MM.1S (cell line): ENCODE data around the gene KRT80.

Source experiments
- DNase-seq: peaks from one replicate; pipeline ENCODE4 v3.0.0-alpha.2; 2015
- H2AFZ ChIP-seq: fragments of 300-600 bp; sonication (generic); 2 replicates; pipeline ENCODE4 v1.6.0; 2016; ENCODE audit warnings: antibody characterized with exemption, low read length
- H3F3A ChIP-seq: fragments of 300-600 bp; sonication (generic); 2 replicates; pipeline ENCODE4 v1.6.1; 2016; ENCODE audit warnings: mild to moderate bottlenecking, antibody characterized with exemption, low read length, moderate library complexity, mixed read lengths; ENCODE audit not compliant: insufficient read depth
- H3K27ac ChIP-seq: fragments of 300-600 bp; sonication (generic); 2 replicates; pipeline ENCODE4 v1.5.1; 2016; ENCODE audit warnings: mild to moderate bottlenecking, low read length
- H3K27me3 ChIP-seq: fragments of 300-600 bp; sonication (generic); replicated peaks from 2 replicates; pipeline ENCODE4 v1.6.0; 2016; ENCODE audit warnings: low read length; ENCODE audit not compliant: insufficient read depth
- H3K36me3 ChIP-seq: fragments of 300-600 bp; sonication (generic); replicated peaks from 2 replicates; pipeline ENCODE4 v1.6.1; 2016; ENCODE audit warnings: mild to moderate bottlenecking, low read length, mixed read lengths; ENCODE audit not compliant: insufficient read depth
- H3K4me1 ChIP-seq: fragments of 300-600 bp; sonication (generic); 2 replicates; pipeline ENCODE4 v1.6.1; 2016; ENCODE audit warnings: low read length, mixed read lengths
- H3K4me2 ChIP-seq: fragments of 300-600 bp; sonication (generic); 2 replicates; pipeline ENCODE4 v1.6.0; 2016; ENCODE audit warnings: low read depth, low read length
- H3K4me3 ChIP-seq: fragments of 300-600 bp; sonication (generic); 2 replicates; pipeline ENCODE4 v1.5.1; 2016; ENCODE audit warnings: low read length, mixed read lengths
- H3K79me2 ChIP-seq: fragments of 300-600 bp; sonication (generic); 2 replicates; pipeline ENCODE4 v1.6.1; 2016; ENCODE audit warnings: mixed run types, low read length, mixed read lengths
- H3K9ac ChIP-seq: fragments of 300-600 bp; sonication (generic); 2 replicates; pipeline ENCODE4 v1.6.1; 2016; ENCODE audit warnings: low read length, mixed read lengths
- H3K9me2 ChIP-seq: fragments of 300-600 bp; sonication (generic); replicated peaks from 2 replicates; pipeline ENCODE4 v1.6.1; 2016; ENCODE audit warnings: mild to moderate bottlenecking, low read length, mixed read lengths; ENCODE audit not compliant: insufficient read depth
- H3K9me3 ChIP-seq: fragments of 300-600 bp; sonication (generic); replicated peaks from 2 replicates; pipeline ENCODE4 v1.6.1; 2016; ENCODE audit warnings: mild to moderate bottlenecking, low read length, mixed read lengths; ENCODE audit not compliant: insufficient read depth
- H4K20me1 ChIP-seq: fragments of 300-600 bp; sonication (generic); 2 replicates; pipeline ENCODE4 v1.6.1; 2016; ENCODE audit warnings: mild to moderate bottlenecking, low read length, moderate library complexity, mixed read lengths; ENCODE audit not compliant: insufficient read depth
- EZH2 ChIP-seq: fragments of 300-600 bp; sonication (generic); optimal IDR thresholded peaks from 2 replicates; pipeline ENCODE3; 2017; ENCODE audit warnings: low read depth, mild to moderate bottlenecking, antibody characterized with exemption, low read length, mixed read lengths
- EZH2phosphoT487 ChIP-seq: fragments of 300-600 bp; sonication (generic); IDR thresholded peaks from 2 replicates; pipeline ENCODE4 v1.6.1; 2018; ENCODE audit warnings: antibody characterized with exemption, low read length
- TF ChIP-seq, protein P1 (sequence below): fragments of 300-600 bp; sonication (generic); IDR thresholded peaks from 2 replicates; pipeline ENCODE4 v1.5.1; 2016; ENCODE audit warnings: antibody characterized with exemption, low read length, mixed read lengths

KRT80 gene

DNA sequence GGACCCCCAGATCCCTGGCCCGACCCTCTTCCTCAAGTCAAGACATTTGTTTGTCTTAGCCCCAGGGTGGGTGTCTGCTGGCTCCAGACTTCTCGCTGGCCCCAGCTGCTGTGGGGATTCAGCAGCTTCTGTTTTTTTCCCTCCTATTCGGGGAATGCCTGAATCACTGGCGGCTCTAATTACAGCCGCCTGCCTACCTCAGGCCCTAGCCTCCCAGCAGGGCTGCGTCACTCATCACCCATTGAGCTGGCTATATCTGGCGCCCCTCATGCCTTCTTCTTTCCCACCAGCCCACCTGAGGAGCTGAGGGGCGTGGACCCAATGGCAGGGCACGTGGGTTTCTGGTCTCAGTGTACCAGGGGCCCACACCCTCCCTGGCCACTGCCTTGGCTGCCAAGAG lies 10.1 kb downstream of the KRT80 start:
- Histone ChIP-seq H3K27ac (no peak overlapping the region), H3K9me2 (no peaks in the 10 kb centered on the region), H3K4me3 (no peak overlapping the region), H3F3A (no peaks in the 10 kb centered on the region), H2AFZ (no peak overlapping the region), H3K4me2 (no peak overlapping the region), H4K20me1 (no peaks in the 10 kb centered on the region), H3K4me1 (0 out of 2 replicates have a peak, but pooled peaks cover 4% of the 10 kb centered on the region), H3K9me3 (no peaks in the 10 kb centered on the region), H3K79me2 (no peaks in the 10 kb centered on the region), H3K36me3 (no peaks in the 10 kb centered on the region), H3K27me3 (peaks cover 34% of the 10 kb centered on the region; the same call in 1 of the 2 replicates), H3K9ac (no peak overlapping the region)
- TF ChIP-seq, protein P1, sequence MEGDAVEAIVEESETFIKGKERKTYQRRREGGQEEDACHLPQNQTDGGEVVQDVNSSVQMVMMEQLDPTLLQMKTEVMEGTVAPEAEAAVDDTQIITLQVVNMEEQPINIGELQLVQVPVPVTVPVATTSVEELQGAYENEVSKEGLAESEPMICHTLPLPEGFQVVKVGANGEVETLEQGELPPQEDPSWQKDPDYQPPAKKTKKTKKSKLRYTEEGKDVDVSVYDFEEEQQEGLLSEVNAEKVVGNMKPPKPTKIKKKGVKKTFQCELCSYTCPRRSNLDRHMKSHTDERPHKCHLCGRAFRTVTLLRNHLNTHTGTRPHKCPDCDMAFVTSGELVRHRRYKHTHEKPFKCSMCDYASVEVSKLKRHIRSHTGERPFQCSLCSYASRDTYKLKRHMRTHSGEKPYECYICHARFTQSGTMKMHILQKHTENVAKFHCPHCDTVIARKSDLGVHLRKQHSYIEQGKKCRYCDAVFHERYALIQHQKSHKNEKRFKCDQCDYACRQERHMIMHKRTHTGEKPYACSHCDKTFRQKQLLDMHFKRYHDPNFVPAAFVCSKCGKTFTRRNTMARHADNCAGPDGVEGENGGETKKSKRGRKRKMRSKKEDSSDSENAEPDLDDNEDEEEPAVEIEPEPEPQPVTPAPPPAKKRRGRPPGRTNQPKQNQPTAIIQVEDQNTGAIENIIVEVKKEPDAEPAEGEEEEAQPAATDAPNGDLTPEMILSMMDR: no peak
- TF ChIP-seq EZH2: no peak
- no peak for TF ChIP-seq EZH2phosphoT487
- DNase-seq: no peak

DNA sequence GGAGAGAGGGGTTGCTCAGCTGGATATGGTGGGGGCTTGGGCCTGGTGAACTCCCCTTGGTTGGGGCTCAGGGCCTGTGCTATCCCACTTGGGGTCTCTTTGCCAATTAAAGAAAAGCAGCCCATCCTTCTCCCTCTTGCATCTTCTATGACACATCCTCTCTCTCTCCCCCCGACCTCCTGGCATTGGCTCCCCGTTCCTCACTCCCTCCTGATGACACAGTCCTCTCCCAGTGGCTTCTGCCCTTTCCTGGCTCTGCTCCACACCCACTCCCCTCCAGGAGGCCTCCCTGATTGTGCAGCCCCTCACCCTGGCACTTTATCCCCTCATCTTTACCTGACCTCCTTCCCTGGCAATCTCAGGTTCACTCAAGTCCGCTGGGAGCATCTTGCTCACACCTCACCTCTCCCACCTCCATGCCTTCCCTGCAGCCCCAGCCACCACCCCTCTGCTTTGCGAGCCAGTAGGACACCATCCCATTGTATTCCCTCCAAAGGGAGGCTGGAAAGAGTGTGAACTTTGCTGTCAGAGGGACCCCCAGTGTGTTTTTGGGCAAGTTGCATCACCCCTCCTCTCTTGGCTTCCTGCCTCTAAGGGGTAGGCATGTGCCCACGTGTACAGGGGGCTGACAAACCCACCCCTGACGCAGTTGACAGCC lies 10.7 kb downstream of the KRT80 start:
- DNase-seq: no peak
- H3K4me2 ChIP-seq: no peak overlapping the region

DNA sequence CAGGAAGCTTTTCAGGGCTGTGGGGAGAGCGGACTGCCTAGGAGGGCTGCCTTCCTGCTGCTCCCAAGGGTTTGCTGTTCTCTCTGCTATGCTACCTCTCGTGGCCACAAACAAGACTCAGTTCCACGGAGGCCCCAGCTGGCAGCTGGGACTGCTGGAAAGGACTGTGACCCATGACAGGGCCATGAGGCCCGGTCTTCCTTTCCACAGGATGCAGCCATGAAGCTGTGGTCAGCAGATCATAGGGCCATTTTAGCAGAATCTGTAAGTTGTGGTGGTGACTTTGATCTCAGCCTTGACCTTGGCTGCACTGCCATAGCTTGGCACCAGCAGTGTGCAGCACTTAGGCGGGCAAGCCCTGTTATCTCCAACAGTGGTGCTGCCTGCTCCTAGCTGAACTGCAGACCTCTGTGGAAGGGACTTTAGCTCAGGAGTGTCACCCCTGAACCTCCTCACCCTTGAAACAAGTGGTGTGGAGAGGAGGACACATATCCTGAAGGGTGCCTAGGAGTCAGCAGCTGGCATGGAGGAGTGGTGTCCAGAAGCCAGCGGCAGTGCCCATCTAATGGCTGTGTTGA lies 12.3 kb downstream of the KRT80 start:
- no peaks in the 10 kb centered on the region for H4K20me1 ChIP-seq
- TF ChIP-seq EZH2: no peak
- TF ChIP-seq EZH2phosphoT487: no peak
- TF ChIP-seq, protein P1: no peak
- no peak for DNase-seq
- peaks cover 43% of the 10 kb centered on the region for H3K27me3 ChIP-seq
- H3K36me3 ChIP-seq: no peaks in the 10 kb centered on the region
- no peaks in the 10 kb centered on the region for H3K9me2 ChIP-seq
- no peak overlapping the region for H3K9ac ChIP-seq
- H3K4me1 ChIP-seq: 0 out of 2 replicates have a peak, but pooled peaks cover 3% of the 10 kb centered on the region
- H3K4me2 ChIP-seq: no peak overlapping the region
- H3F3A ChIP-seq: no peaks in the 10 kb centered on the region
- no peaks in the 10 kb centered on the region for H3K9me3 ChIP-seq
- no peak overlapping the region for H2AFZ ChIP-seq
- no peak overlapping the region for H3K27ac ChIP-seq
- H3K79me2 ChIP-seq: no peaks in the 10 kb centered on the region
- no peak overlapping the region for H3K4me3 ChIP-seq

More for the DNA sequence above, 10.7 kb downstream of the KRT80 start:
- Histone ChIP-seq H3K9me3 (no peaks in the 10 kb centered on the region), H2AFZ (no peak overlapping the region), H3K79me2 (no peaks in the 10 kb centered on the region), H3K4me3 (no peak overlapping the region), H3K36me3 (no peaks in the 10 kb centered on the region), H3K27me3 (peaks cover 31% of the 10 kb centered on the region; the same call in 1 of the 2 replicates), H3K27ac (no peak overlapping the region), H4K20me1 (no peaks in the 10 kb centered on the region), H3K9me2 (no peaks in the 10 kb centered on the region), H3K9ac (no peak overlapping the region), H3F3A (no peaks in the 10 kb centered on the region), H3K4me1 (0 out of 2 replicates have a peak, but pooled peaks cover 4% of the 10 kb centered on the region)
- TF ChIP-seq, protein P1: no peak
